ENCODE measurements around the gene MAG.

DNA sequence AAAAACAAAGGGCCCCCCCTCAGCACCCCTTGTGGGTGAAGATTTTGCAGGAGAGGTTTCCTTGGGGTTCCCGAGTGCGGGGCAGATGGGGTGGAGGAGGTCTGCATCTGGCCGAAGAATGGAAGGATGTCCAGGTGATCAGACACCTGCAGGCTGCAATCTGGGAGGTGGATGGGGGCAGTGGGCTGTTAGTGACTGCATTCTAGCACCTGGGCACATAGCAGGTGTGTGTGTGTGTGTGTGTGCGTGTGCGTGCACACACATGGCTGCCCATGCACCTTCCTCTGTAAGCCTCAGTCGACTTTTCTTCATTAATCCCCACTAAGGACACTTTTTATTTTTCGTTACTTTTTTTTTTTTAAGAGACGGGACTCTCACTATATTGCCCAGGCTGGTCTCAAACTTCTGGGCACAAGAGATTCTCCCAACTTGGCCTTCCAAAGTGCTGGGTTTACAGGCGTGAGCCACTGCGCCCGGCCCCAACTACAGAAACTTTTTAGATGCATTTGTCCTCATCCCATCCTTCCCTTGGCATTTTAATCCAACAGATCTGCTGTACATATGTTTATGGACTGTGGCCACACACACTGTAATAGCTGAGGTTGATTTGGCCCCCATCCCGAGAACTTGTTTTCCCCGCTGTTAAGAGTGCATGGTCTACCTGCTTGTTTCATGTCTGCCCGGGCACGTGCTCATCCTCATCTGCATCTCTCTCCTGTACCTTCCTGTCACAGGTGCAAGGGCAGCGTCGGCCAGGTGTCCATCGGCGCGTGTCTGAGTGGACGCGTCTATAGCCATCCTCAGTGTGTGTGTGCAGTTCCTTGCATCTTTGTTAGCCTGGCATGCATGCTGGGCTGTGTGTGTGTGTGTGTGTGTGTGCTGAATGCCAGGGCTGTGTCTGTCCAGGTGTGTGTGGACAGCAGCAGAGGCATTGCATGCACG, 731 bp downstream of the MAG start:
- TF ChIP-seq, protein P1, sequence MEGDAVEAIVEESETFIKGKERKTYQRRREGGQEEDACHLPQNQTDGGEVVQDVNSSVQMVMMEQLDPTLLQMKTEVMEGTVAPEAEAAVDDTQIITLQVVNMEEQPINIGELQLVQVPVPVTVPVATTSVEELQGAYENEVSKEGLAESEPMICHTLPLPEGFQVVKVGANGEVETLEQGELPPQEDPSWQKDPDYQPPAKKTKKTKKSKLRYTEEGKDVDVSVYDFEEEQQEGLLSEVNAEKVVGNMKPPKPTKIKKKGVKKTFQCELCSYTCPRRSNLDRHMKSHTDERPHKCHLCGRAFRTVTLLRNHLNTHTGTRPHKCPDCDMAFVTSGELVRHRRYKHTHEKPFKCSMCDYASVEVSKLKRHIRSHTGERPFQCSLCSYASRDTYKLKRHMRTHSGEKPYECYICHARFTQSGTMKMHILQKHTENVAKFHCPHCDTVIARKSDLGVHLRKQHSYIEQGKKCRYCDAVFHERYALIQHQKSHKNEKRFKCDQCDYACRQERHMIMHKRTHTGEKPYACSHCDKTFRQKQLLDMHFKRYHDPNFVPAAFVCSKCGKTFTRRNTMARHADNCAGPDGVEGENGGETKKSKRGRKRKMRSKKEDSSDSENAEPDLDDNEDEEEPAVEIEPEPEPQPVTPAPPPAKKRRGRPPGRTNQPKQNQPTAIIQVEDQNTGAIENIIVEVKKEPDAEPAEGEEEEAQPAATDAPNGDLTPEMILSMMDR (IDR thresholded peaks at IDR 0.05), result no peak
- TF ChIP-seq POLR2A (IDR thresholded peaks at IDR 0.05), result no peak
